Sciatic nerve (tissue), 2 donors: ENCODE results near the gene STUM. TPM values are rescaled to one million over a fixed set of nuclear protein-coding genes. Genes with fewer than 3 reads are reported as not detected.

ENCODE experiments used
- ATAC-seq: fragments of 200-7000 bp; cut with Tn5 transposase; one replicate; pipeline ENCODE4 v1.9.1; 2020; ENCODE audit warnings: mild to moderate bottlenecking, moderate library complexity
- DNase-seq: peaks from one replicate; pipeline ENCODE4 v3.0.0-alpha.2; 2020; ENCODE audit warnings: low spot score
- intact Hi-C: fragments of 100-400 bp; cut with DNase I; formaldehyde crosslinking; loops from one replicate; pipeline ENCODE4 v1.14.2; 2022
- total RNA-seq: library from RNA; stranded (reverse); fragmentation: NEBNext Ultra II Directional; extraction: Animal tissue kit (Norgen Biotek cat#: 25700); gene quantifications from one replicate; pipeline ENCODE4 v1.2.1, GENCODE V29; 2021
- donor health status: DM: no; HTN: no; CAD: no.
- donor health status: DM: no; HTN: no; CAD: no.

Gene STUM
- total RNA-seq, 1 donor from 2014 or later: 7.8 TPM

DNA sequence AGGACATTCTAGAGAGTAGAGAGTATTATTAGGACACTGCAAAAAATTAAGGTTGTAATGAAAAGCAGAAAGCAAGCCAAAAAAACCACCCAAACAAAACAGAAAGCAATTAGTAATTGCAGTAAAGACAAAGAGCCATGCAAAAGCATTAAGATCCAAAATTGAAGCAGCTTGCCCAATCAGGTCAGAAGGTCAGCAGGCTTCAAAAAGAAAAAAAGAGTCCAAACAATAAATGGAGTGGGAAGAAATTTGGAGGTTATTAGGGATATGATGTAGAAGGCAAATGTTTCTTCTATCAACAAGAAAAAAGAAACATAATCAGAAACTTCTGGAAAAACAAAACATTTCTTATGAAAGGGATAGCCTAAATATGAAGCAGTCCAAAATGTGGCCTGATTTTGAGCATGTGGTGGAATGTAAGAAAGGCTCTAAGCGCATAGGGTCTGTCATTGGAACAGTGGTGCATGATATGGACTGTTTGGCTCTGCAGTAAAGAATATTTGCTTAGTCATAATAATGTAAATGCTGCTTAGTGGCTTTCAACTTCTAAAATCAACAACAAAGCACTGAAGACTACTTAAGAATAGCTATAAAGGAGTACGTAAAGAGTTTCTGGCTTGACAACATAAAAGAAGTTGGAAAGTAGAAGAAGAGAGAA lies 4.8 kb downstream of the STUM start:
- peak; percentile 20 for ATAC-seq
- DNase-seq: no peak
- intact Hi-C loops: no loop called here

DNA sequence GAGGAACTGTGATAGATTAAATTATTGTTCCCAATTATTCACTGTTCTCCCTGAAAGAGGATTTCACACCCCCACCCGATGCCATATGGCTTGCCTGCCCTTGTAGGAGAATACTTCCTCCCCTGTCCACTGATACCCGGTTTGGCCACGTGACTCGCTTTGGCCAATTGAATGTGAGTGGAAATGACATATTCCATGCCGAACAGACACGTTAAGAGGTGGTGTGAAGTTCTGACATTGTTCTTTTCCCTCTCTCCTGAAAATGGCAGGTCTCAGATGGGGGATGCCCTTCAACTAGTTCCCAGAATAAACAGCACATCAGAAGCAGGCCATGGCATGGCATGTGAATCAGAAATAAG lies 5.3 kb downstream of the STUM start:
- ATAC-seq (no peak), DNase-seq (no peak)
- intact Hi-C loops: no loop called here

DNA sequence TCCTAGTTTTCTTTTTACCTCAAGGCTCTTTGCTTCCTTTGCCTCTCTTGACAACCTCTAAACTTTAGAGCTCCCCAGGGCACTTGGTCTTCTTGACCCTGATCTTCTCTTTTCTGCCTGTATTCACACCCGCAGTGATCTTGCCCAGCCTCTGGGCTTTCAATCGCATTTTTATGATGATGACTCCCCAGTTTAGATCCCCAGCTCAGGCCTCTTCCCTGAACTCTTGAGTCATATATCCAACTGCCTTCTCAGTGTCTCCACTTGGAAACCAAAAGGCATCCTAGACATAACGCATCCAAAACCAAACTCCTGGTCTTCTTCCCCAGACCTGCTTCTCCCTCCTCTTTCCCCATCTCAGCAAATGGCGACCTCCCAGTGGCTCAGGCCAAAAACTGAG lies 6.5 kb downstream of the STUM start:
- ATAC-seq (peak; percentile 35), DNase-seq (no peak)
- intact Hi-C loops: no loop called here

DNA sequence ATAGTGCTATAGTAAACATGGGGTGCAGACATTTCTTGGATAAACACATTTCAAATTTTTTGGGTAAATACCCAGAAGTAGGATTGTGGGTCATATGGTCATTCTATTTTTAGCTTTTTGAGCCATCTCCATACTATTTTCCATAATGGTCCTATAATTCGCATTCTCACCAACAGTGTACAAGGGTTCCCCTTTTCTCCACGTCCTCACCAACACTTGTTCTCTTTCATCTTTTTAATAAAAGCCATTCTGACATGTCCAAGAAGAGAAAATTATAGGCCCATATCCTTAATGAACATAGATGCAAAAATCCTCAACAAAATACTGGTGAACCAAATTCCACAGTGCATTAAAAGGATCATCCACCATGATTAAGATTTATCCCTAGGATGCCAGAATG lies 8.9 kb downstream of the STUM start:
- no peak for ATAC-seq
- intact Hi-C loops: no loop called here
- DNase-seq: no peak

DNA sequence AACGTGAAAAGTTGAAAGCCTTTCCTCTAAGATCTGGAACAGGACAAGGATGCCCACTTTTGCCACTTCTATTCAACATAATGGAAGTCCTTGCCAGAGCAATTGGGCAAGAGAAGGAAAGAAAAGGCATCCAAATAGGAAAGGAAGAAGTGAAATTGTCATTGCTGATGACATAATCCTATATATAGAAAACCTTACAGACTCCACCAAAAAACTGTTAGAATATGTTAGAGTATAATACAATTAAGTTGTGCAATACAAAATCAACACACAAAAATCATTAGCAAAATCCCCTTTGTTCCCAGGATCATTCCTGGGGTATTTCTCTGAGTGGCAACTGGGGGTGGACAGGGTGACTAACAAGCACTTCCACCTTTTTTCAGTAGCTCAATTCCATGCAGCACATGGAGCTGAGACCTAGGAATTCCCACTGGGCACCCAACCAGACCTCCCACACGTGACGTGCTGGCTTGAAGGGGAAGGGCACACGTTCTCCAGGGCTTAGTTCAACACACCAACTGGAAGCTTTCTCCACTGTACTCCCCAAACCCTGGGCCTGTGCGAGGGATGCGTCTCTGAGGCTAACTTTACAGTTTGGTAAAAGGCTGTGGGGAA lies 9.6 kb downstream of the STUM start:
- intact Hi-C loops: no loop called here
- DNase-seq: no peak
- no peak for ATAC-seq

DNA sequence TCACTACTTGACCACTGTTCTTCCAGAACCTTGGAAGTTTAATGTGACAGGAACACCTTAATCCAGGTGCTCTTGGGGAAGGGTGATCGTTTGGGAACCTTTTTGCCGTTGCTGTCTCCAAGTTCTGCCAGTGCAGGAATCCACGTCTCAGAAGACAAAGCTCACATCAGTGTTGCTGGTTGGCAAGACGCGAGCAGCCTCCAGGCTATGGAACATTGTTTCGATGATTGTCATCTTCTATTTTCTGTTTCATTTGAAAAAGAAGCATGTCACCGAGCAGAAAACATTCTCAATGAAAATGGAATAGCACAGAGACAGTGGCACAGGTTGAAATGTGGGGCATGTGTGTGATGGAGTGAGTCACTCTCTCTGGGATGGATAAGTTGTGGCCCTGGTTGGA lies 11.7 kb downstream of the STUM start:
- intact Hi-C loops: no loop called here
- ATAC-seq (no peak), DNase-seq (no peak)

DNA sequence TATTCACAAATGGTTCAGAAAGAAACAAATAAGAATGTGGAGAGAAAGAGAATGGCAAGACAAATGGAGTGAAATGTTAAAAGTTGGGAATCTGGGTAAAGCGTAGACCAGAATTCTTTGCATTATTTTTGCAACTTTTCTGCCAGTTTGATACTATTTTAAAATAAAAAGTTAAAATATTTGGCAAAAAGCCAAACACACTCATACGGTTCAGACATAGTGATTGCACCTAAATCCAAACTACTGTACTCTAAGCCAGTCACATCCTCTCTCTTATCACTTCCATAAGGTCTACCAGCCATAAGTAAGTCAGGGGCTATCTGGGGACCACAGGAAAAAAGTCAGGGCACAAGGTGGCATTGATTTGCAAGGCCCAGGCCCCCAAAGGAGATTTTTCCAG lies 14.4 kb downstream of the STUM start:
- DNase-seq (no peak), ATAC-seq (no peak)
- intact Hi-C loops: no loop called here

DNA sequence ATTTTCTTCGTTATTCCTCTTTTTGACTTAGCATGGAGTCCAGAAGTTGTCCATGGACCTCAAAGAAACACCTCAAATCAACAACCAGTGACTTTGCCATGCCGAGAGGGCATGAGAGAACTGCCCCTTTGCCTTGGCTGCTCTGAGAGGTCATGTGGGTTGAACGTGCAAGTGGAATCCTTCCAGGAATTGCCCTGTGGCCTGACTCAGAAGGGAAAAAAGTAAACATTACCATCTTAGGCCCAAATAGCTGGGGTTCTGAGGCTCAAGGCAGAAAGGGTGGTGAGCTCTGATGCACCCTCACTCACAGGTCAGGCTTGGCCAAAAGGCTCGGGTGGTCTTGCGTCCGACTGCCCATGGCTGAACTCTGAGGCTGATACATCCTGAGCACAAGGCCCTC lies 15.1 kb downstream of the STUM start:
- intact Hi-C loops: no loop called here
- ATAC-seq (no peak), DNase-seq (peak; percentile 19)

DNA sequence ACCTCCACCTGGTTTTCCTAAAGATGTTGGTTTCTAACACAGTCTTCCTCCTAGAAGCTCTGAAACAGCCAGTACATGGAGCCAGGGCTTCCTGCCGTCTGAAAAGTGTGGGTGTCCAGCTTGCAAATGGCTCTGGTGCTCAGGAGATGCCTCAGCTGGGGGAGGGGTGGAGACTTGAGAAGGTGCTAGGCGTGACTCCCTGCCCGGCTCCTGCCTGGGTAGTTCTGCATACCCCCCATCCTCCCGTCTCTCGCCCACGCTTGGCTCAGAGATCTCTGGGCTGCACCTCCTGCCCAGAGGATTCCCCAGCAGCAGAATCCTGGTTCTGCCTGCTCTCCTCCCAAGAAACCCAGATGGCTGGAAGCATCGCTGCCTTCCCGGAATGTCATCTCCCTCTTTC lies 16.9 kb downstream of the STUM start:
- DNase-seq (peak; percentile 39), ATAC-seq (no peak)
- intact Hi-C loops: no loop called here

DNA sequence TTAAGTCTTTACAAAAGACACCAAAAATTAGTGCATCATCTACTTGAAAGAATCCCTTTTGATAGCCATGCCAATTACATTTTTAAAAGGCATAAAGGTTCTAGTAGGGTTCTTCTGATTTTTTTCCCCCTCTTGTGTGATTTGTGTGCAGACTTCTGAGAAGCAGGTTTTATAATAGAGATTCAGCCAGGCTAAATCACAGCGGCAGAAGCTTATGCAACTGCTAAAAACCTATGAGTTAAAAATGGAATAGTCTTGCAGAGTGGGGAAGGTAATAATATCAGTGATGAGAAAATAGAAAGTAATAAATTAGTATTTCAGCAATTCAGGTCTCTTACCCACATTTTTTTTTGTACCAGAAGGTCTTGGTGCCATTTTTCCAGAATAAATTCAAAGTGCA lies 17.7 kb downstream of the STUM start:
- intact Hi-C loops: no loop called here
- ATAC-seq (no peak), DNase-seq (no peak)

DNA sequence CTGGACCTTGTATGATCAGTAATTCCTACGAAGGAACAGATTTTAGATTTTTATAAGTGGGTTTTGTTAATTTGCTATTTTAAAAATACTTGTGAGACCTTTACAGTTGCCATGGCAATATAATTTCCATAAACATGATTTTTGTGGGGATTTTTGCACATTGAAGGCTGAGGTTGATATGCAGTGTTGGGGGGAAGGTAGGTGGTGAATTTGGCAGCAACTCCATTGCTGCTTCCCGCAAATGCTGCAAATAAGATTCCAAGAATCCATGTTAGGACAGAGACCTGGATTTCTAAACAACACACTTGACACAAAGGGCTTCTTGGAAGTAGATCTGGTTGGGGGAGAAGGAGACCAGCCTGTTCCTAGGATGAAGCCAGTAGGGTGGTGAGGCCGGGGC lies 18.2 kb downstream of the STUM start:
- intact Hi-C loops: no loop called here
- DNase-seq (no peak), ATAC-seq (no peak)

DNA sequence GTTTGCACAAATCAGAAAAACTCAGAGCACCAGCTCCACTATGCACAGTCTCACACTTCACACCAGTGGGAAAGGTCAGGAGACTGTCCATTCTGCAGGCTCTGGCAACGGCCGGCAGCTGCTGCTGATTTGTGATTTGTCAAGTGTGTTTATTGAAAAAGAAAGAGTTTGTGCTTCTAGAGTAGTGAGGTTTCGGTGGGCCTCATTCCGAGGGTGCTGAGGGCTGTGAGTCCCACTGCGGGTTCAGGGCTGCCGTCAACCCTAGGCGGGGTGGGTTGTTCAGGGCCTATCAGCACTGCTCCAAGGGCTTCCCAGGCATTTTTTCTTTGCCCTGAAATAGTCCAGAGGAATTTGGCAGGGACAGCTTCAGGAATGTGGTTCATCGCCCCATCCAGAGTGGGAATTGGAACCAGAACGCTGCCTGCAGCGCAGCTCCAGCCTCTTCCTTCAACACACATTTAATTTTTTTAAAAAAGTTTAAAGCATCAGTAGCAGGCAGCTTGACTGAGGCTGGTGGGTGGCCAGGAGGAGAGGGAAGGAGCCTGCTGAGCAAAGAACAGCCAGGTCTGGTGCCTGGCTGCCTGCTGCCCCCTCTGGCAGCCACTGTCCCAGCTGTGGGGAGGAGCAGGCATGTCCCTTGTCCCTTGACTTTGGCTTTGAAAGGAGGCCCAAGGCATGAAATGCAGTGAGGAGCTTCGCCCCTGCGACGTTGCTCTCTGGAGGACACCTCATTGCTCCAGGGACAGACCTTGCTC lies 19.7 kb downstream of the STUM start:
- DNase-seq (peak; percentile 59), ATAC-seq (peak; percentile 84)
- intact Hi-C loops: no loop called here

DNA sequence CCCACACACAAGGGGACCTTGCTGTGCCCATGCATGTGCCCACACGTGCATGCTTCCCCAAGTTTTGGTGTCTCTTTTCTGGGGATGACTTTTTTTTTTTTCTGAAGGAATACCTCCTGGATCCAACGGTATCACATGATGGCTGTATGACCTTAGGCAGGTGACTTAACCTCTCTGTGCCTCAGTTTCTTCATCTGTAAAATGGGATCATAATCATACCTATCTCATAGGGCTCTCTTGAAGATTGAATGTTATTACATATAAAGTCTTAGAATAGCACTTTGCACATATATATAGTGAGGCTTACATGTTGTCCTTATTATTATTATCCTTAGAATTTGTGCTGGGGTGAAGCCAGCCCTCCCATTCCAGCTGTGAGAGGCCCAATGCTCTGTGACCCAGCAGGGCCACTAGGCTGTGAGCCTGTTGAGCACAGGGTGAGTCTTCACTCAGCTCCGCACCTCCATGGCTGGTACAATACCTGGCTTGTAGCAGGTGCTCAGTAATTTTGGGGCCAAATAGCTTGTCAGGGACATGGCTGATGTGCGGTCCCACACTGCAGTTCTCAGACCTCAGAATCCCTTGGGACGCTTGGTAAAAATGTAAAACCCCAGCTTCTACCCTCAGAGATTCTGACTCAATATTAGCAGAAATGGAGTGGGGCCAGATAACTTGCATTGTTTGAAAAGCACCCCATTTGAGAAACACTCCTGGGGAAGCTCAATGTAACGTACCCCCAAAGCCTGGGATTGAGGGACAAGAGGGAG lies 20.6 kb downstream of the STUM start:
- ATAC-seq: no peak
- intact Hi-C loops: no loop called here
- peak; percentile 37 for DNase-seq

DNA sequence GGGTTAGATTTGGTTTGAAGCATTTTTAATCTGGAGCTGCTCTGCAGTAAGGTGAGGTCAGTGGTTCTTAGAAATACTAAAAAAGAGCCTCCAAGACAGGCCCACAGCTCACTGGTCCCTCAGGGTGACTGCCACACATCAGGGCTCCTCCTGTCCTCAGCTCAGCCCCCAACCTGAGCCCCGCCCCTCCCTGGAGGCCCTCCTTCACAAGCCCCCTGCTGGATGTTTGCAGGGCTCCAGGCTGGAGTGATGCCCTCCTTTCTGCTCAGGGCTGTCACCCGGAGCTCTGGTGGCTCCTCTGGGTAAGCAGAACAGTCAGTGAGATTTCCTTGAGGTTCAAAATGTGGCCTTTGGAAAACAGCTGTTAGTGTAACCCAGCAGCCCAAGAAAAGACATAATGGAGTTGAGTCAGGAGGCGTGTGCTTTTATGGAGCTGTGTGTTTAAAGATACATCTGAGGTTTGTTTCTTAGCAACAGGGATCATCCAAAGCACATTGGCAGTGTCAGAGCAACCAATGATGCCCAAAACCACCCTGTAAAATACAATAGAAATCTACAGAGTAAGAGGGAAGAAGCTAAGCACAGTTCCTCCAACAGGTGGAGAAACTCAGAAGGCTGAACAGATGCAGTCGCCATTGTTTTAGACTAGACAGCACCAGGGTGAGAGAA lies 21.4 kb downstream of the STUM start:
- intact Hi-C loops: no loop called here
- ATAC-seq (no peak), DNase-seq (no peak)

DNA sequence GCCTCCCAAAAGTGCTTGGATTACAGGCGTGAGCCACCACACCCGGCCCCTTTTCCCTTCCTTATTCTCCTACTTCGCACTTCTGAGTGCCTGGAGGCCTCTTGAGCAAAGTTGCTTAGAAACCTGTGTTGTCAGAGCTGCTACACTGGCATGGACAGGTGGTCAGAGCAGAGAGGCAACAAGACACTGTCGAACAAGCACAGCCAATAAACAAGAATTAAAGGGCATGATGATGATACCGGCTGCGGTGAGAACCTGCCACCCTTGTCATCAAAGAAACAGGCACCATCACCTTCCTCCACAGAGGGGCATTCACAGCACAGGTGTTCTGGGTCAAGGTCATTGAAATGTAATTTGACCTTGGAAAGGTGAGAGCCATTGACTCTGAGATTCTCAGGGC lies 23.3 kb downstream of the STUM start:
- ATAC-seq (no peak), DNase-seq (no peak)
- intact Hi-C loops: no loop called here

DNA sequence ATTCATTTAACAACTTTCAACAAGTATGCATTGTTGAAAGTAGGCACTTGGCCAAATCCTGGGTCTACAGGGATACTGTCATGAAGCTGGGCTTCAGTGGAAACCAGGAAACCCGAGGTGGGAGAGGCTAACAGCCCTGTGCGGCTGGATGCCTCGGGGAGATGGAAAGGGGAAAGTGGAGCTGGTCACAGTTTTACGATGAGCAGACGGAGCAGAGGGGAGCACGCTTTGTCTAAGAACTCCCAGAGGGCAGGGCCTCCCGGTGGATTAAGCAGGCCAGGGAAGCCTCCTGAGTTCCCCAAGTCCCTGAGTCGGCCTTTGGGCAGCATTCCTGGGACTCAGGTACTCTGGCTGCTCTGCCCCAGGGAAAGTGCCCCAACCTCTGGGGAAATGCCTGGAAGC lies 23.8 kb downstream of the STUM start:
- DNase-seq: no peak
- ATAC-seq: no peak

DNA sequence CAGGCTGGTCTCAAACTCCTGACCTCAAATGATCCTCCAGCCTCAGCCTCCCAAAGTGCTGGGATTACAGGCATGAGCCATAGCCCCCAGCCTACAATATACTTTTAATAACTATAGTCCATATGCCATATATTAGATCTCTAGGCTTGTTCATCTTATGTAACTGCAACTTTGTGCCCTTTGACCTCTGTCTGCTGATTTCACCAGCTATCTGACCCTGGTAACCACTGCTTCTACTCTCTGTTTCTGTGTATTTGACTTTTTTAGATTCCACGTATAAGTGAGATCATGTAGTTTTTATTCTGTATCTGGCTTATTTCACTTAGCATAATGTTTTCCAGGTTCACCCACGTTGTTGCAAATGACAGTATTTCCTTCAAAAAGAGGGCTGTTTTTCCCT lies 25.5 kb downstream of the STUM start:
- DNase-seq (no peak), ATAC-seq (no peak)
- intact Hi-C loops: no loop called here

More for the DNA sequence above, 23.8 kb downstream of the STUM start:
- intact Hi-C loops: no loop called here

DNA sequence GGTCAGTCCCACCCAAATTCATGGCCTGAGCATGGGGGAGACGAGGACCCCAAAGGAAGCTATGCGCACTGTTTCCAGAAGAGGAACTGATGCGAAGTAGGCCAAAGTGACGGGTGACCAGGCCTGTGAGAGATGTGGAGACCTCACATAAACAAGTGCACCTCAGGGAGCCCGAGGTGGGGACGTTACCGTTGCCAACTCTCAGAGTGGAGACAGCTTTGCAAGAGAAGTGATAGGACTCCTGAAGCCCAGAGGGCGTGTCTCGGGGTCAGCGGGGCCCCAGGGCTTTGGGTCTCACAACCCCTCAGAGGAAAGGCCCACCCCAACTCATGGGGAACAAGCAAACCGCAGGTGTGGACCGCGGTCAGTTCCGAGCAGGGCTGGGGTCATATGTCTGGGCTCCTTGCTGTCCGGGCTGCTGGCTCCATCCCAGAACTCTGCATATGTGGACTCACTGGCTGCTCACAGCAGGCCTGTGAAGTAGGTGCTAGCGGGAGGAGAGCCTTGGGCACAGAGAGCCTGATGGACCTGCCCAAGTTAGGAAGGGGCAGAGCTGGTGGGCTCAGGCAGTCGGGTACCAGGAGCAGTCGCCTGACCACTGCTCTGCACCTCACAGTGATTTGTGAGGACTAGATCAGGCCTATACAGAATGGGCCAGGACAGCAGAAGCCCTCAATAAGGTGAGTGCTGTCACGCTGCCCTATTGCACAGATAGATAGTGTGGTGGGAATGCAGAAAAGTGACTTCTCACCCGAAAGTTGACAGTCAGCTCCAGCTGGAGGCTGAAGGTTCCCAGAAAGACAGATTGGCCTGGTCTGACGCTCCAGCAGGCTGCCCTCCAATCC lies 26.2 kb downstream of the STUM start:
- intact Hi-C loops: no loop called here
- ATAC-seq: no peak
- DNase-seq: no peak

DNA sequence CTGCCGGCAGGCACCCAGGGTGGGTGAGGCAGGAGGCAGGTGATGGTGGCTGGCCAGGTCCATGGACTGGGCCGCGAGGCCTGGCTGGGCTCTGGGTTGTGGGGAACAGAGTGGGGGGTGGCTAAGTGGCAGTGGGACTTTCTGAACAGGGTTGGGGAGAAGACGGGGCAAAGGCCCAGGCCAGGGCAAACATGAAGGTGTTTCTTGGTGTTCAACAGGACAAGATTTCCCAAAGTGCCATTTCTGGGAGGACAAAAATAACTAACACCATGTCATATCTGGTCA lies 26.8 kb downstream of the STUM start:
- intact Hi-C loops: no loop called here
- DNase-seq (no peak), ATAC-seq (no peak)
